ENCODE measurements around the gene CKLF.

The CKLF gene

DNA sequence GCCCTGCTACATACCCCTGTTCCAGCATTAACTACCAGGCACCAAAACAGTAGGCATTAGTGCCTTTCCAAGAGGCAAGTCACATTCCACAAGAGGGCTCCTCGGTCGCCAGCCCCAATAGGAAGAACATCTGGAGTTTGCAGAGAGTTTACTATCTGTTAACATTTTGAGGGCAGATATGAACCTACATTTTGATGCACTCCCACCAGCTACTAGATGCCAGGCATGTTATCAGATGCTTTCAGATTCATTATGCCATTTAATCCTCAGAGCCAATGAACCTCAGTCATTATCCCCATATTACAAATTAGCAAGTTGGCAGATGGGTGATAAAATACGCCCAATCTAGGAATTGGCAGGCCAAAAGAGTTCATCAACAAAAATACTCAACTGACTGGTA lies 22.7 kb downstream of the CKLF start:
- H3F3A ChIP-seq (ENCODE audit: insufficient read depth), result no peaks in the 10 kb centered on the region
- TF ChIP-seq EZH2phosphoT487 (conservative IDR thresholded peaks at IDR 0.05; ENCODE audit: low read length), result no peak
- TF ChIP-seq, protein P1, sequence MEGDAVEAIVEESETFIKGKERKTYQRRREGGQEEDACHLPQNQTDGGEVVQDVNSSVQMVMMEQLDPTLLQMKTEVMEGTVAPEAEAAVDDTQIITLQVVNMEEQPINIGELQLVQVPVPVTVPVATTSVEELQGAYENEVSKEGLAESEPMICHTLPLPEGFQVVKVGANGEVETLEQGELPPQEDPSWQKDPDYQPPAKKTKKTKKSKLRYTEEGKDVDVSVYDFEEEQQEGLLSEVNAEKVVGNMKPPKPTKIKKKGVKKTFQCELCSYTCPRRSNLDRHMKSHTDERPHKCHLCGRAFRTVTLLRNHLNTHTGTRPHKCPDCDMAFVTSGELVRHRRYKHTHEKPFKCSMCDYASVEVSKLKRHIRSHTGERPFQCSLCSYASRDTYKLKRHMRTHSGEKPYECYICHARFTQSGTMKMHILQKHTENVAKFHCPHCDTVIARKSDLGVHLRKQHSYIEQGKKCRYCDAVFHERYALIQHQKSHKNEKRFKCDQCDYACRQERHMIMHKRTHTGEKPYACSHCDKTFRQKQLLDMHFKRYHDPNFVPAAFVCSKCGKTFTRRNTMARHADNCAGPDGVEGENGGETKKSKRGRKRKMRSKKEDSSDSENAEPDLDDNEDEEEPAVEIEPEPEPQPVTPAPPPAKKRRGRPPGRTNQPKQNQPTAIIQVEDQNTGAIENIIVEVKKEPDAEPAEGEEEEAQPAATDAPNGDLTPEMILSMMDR (IDR thresholded peaks at IDR 0.05; ENCODE audit: insufficient read depth, low read length, poor library complexity, severe bottlenecking), result no peak

DNA sequence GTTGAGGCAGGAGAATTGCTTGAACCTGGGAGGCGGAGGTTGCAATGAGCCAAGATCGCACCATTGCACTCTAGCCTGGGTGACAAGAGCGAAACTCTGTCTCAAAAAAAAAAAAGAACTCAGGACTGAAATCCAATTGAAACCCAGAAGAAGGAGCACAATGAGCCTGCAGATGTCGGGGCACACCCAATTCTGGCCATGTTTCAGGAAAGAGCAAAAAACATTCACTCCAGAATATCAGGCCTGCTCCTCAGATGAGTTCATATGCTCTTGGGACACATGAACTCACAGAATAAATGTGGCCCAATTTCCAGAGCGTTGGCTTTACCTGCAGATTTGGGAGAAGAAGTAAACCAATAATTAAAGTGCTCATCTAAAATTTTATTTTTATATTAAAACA lies 23.9 kb downstream of the CKLF start:
- no peaks in the 10 kb centered on the region for H3K9me3 ChIP-seq (ENCODE audit: insufficient read depth, low read length)
- H3F3A ChIP-seq (ENCODE audit: insufficient read depth), result no peaks in the 10 kb centered on the region
- no peak overlapping the region for H3K4me3 ChIP-seq (ENCODE audit: insufficient read depth, low read length, poor library complexity, severe bottlenecking)
- H3K9me2 ChIP-seq (replicated peaks; ENCODE audit: insufficient read depth, low read length), result no peaks in the 10 kb centered on the region
- TF ChIP-seq EZH2phosphoT487 (conservative IDR thresholded peaks at IDR 0.05; ENCODE audit: low read length), result no peak
- TF ChIP-seq, protein P1 (IDR thresholded peaks at IDR 0.05; ENCODE audit: insufficient read depth, low read length, poor library complexity, severe bottlenecking), result no peak
- H3K79me2 ChIP-seq (ENCODE audit: insufficient read depth, low read length), result no peaks in the 10 kb centered on the region
- H2AFZ ChIP-seq (ENCODE audit: low read depth, low read length, severe bottlenecking), result no peak overlapping the region
- no peak overlapping the region for H3K4me2 ChIP-seq (ENCODE audit: low read depth, low read length, poor library complexity, severe bottlenecking)
- no peak overlapping the region for H3K27ac ChIP-seq (ENCODE audit: low read depth, low read length)
- no peaks in the 10 kb centered on the region for H3K27me3 ChIP-seq (ENCODE audit: low read length)
- H3K36me3 ChIP-seq (ENCODE audit: low read length), result no peaks in the 10 kb centered on the region
- H4K20me1 ChIP-seq (ENCODE audit: low read depth, low read length), result no peaks in the 10 kb centered on the region
- H3K9ac ChIP-seq (ENCODE audit: low read length), result no peak overlapping the region

More for the DNA sequence above, 22.7 kb downstream of the CKLF start:
- no peaks in the 10 kb centered on the region for H3K36me3 ChIP-seq (ENCODE audit: low read length)
- no peak overlapping the region for H3K27ac ChIP-seq (ENCODE audit: low read depth, low read length)
- no peaks in the 10 kb centered on the region for H3K9me2 ChIP-seq (replicated peaks; ENCODE audit: insufficient read depth, low read length)
- no peak overlapping the region for H3K4me2 ChIP-seq (ENCODE audit: low read depth, low read length, poor library complexity, severe bottlenecking)
- no peaks in the 10 kb centered on the region for H4K20me1 ChIP-seq (ENCODE audit: low read depth, low read length)
- H3K79me2 ChIP-seq (ENCODE audit: insufficient read depth, low read length), result no peaks in the 10 kb centered on the region
- no peaks in the 10 kb centered on the region for H3K27me3 ChIP-seq (ENCODE audit: low read length)
- no peak overlapping the region for H3K9ac ChIP-seq (ENCODE audit: low read length)
- H3K9me3 ChIP-seq (ENCODE audit: insufficient read depth, low read length), result no peaks in the 10 kb centered on the region
- H2AFZ ChIP-seq (ENCODE audit: low read depth, low read length, severe bottlenecking), result no peak overlapping the region
- H3K4me3 ChIP-seq (ENCODE audit: insufficient read depth, low read length, poor library complexity, severe bottlenecking), result no peak overlapping the region

DNA sequence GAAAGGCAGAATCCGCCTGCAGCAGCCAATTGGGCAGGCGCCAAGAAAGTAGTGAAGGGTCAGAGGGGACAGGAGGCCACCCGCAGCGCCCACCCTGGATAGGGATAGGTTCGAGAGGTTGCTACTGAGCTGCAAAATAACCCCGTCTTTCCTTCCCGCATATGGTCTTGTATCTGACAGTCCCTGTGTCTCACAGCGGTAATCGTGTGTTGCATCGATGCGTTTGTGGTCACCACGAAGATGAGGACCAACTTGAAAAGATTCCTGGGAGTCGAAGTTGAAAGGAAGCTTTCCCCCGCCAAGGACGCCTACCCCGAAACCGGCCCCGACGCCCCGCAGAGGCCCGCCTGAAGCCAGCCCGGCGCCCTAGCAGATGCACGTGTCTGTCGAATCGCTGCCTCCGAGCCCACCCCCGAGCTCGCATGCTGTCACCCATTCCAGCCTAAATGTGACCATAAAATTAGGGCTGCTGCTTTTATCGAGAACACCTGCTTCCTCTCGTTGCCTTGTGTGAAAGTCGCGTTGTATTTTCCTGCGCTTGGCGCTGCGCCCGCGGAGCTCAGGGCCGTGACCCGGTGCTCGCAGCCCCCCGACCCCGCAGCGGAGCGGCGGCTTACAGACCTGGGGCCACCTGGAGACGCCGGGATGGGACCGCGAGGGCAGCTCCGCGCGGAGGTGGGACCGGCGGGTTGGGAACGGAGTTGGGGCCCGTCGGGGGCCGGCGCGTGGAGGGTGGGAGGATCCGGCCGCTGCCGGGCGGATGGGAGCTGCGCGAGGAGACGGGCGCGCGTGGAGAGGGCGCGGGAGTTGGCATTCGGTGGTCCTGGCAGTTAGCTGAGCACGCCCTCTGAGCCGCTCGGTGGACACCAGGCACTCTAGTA lies 26.5 kb downstream of the CKLF start, which contains the start of gene CMTM2:
TSS of gene CMTM2 (plus strand) at position 813 of the 881 bp plus-strand sequence. CDS start 145 bp downstream, outside the sequence.
- Histone ChIP-seq H3K4me3 (ENCODE audit: insufficient read depth, low read length, poor library complexity, severe bottlenecking) (no peak within 1 kb of the TSS), H3K27ac (ENCODE audit: low read depth, low read length) (no peak within 1 kb of the TSS), H4K20me1 (ENCODE audit: low read depth, low read length) (no peaks in the 10 kb centered on the region), H3F3A (ENCODE audit: insufficient read depth) (no peaks in the 10 kb centered on the region), H3K4me2 (ENCODE audit: low read depth, low read length, poor library complexity, severe bottlenecking) (no peak within 1 kb of the TSS), H3K9me3 (ENCODE audit: insufficient read depth, low read length) (no peaks in the 10 kb centered on the region), H3K9me2 (replicated peaks; ENCODE audit: insufficient read depth, low read length) (no peaks in the 10 kb centered on the region), H3K9ac (ENCODE audit: low read length) (no peak within 1 kb of the TSS), H3K27me3 (ENCODE audit: low read length) (no peaks in the 10 kb centered on the region), H2AFZ (ENCODE audit: low read depth, low read length, severe bottlenecking) (no peak within 1 kb of the TSS), H3K79me2 (ENCODE audit: insufficient read depth, low read length) (no peaks in the 10 kb centered on the region), H3K36me3 (ENCODE audit: low read length) (no peaks in the 10 kb centered on the region)
- TF ChIP-seq EZH2phosphoT487 (conservative IDR thresholded peaks at IDR 0.05; ENCODE audit: low read length), result no peak
- TF ChIP-seq, protein P1 (IDR thresholded peaks at IDR 0.05; ENCODE audit: insufficient read depth, low read length, poor library complexity, severe bottlenecking), result no peak
